ENCODE measurements around the gene MTNR1B.

The MTNR1B gene

DNA sequence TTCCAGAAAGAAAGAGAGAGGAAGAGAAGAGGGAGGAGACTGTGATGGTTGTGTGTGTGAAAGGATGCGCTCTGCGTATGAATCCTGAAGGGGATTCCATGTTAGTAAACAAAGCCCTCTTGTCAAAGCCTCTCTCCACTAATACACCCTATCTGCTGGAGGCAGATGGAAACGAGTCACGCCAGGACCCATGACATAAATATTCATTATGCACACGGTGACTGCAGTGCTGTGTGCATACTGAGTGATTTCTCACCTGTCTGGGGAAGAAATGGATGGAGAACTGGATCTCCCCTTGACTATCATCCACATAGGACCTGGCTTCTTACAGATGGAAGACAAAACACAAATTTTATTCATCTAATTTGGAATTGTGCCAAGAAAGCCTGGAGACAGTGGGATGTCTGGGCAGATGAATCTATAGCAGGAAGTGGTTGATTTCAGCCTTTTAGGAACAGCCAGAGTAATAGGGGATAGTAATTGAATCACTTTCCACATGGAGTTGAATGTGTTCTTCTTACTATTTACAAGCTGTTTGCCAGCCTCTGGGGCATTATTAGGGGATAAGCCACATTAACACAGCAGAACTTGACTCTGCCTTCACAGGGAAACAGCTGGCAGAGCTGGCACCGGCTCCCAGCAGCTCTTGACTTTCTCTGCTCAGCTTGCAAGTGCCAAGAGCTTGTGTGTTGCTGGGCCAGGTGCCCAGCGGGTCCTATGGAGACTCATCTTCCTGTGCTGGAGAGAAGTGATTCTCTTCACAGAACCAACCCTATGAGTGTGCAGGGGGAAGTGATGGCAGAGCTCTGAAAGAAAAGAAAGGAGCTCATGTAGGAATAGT, 9.0 kb downstream of the MTNR1B start:
- DNase-seq, result no peak

DNA sequence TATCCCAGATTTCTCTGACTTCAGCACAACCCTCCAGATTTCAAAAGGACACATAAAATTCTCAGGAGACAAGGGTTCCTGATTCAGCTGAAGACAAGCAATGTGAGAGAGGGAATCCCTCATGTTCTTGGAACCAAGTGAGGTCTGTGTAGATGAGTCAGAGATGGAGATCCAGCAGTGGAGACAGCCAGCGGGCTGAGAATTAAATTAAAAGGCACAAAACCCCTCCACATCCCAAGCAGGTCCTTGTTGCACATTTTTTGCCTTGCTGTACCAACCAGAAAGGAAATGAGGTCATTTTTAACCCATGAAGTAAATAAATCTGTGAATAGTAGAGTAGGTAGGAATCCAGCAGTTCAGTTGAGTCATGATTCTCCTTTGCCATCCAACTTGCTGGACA, 9.7 kb downstream of the MTNR1B start:
- DNase-seq, result no peak

DNA sequence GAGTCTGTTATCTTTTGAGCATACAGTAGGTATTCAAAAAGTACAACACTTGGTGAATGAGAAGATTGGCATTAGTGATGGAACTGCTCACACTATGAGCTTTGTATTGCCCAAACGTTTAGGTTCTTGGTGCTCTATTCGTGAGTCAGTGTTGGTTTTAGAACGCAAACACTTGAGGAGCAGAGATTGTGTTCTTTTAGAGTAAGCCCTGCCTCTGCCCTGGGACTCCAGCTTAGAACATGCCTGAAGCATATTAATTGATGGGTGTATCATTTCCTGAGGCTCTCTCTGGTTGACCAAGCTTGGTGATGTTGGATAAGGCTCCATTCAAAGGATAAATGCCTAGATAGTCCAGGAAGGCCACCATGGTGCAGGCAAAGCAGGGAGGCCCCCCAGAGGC, 10.9 kb downstream of the MTNR1B start:
- DNase-seq, result no peak

DNA sequence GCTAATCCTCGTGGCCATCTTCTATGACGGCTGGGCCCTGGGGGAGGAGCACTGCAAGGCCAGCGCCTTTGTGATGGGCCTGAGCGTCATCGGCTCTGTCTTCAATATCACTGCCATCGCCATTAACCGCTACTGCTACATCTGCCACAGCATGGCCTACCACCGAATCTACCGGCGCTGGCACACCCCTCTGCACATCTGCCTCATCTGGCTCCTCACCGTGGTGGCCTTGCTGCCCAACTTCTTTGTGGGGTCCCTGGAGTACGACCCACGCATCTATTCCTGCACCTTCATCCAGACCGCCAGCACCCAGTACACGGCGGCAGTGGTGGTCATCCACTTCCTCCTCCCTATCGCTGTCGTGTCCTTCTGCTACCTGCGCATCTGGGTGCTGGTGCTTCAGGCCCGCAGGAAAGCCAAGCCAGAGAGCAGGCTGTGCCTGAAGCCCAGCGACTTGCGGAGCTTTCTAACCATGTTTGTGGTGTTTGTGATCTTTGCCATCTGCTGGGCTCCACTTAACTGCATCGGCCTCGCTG, 12.1 kb downstream of the MTNR1B start:
- no peak for DNase-seq

DNA sequence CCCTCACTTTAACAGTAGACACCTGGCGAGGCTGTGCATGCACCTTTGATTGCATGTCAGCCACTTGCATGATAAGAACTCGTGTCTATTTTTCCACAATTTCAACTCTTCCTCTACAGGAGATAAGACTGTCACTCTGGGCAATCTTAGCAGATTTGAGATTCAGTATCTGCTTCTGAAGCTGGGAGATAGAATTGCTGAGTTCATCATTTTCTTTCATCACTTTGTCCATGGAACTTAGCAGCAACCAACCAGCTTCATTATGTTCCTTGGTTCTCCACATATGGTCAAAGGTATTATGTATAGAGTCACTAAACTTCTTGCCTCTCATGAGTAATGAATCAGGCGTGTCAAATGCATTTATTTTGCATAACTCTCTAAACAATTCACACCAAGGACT, 17.1 kb downstream of the MTNR1B start:
- no peak for DNase-seq

DNA sequence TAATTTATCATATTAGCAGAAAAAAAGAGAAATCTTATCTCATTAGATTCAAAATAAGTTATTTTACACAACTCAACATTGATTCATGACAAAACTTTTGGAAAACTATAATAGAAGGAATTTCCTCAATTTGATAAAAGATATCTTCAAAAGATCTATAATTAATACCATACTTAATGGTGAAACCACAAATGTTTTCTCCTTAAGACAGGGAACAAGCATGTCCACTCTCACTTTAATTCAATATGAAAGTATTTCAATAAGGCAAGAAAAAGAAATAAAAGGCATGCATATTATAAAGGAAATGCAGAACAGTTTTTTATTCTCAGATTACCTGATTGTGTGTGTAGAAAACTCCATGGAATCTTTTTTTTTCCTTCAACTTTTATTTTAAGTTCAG, 23.6 kb downstream of the MTNR1B start:
- DNase-seq, result no peak

DNA sequence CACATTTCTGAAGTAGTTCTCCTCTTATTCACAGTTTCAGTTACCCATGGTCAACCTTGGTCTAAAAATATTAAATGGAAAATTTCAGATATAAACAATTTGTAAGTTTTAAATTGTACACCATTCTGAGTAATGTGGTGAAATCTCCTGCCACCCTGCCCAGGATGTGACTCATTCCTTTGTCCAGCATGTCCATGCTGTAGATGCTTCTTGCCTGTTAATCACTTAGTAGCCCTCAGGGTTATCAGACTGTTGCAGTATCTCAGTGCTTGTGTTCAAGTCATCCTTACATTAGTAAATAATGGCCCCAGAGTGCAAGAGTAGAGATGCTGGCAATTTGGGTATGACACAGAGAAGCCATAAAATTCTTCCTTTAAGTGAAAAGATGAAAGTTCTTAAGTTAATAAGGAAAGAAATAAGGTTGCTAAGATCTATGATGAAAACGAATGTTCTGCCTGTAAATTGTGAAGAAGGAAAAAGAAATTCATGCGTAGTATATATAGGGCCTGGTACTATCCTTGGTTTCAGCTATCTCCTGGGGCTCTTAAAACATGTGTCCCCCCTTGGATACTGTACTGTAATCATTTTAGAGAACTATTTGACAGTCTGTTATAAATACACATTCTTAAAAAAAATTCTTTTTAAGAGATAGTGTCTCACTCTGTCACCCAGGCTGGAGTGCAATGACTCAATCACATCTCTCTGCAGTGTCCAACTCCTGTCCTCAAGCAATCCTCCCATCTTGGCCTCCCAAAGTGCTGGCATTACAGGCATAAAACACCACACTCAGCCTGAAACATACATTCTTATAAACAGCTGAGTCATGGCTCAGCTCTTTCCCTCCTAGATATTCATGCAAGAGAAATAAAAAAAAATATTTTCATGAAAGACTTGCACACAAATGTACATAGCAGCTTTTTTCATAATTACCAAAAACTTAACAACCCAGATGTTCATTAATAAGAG, 31.3 kb downstream of the MTNR1B start:
- no peak for DNase-seq

DNA sequence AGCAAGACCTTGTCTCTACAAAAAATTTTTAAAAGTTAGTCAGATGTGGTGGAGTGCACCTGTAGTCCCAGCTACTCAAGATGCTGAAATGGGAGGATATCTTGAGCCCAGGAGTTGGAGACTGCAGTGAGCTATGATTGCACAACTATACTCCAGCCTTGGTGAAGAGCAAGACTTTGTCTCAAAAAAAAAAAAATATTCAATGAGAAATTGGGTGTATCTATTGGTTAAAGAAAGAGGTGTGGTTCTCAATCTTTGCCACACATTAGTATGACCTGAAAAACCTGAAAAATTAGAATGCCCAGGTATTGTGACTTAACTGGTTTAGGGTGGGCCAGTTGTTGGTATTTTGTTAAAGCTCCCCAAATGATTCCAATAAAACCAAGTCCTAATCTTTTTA, 32.4 kb downstream of the MTNR1B start:
- no peak for DNase-seq

DNA sequence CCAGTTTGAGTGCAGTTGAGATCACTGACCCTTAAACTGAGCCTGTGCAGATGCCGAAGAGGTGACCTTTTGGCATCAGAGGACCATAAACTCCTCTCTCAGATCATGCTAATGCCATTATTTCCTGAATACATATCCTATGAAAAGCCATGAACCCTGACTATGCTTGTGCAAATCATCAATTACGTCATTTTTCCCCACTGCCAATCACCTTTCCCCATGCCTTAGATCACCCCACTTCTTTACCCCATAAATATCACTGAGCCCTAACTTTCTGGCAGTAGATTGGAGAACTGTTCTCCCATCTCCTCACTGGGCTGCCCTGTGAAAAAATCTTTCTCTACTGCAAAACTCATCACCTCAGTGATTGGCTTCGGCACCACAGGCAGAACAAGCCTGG, 32.9 kb downstream of the MTNR1B start:
- DNase-seq, result no peak

DNA sequence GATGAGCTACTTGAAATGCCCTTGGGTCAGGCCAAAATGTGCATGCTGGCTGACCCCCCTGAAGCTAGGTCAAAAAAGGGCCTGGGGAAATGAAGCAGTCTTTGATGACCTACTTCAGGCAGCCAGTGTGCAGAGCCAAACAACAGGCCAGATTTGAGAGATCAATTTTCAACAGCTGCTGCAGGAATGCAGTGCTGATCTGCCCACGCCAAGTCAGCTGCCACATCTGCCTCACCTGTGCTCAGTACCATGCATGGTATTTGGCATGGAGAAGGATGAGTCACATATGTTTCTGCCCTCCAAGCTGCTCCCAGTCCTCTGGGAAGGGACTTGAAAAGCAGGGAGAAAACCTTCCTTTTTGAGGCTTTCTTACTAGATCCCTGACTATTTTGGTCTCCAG, 35.8 kb downstream of the MTNR1B start:
- DNase-seq, result no peak

DNA sequence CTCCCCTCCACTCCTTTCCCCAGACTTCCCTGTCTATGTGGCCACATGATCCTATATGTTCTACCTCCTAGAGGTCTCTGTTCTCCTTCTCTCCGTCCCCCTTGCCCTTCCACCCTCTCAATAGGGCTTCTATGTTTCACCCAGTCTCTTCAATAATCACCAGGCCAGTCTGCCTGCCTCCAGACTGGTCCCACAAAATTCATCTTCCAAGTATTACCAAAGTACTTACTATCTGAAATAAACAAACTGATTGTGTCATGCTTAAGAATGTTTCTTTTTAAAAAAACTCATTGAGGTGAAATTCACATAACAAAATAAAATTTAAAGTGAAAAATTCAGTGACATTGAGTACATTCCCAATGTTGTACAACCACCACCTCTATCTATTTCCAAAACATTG, 44.2 kb downstream of the MTNR1B start:
- DNase-seq, result no peak

DNA sequence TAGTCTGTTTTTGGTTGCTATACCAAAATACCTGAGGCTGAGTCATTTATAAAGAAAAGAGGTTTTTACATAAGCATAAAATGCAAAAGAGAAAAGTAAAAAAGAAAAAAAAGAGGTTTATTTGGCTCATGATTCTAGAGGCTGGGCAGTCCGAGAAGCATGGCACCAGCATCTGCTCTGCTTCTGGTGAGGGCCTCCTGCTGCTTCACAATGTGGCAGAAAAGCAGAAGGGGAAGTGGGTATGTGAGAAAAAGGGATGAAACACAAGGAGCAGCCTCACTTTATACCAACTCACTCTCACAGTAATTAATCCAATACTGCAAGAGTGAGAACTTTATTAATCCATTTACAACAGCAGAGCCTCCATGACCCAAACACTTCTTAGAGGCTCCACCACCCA, 47.1 kb downstream of the MTNR1B start:
- no peak for DNase-seq

DNA sequence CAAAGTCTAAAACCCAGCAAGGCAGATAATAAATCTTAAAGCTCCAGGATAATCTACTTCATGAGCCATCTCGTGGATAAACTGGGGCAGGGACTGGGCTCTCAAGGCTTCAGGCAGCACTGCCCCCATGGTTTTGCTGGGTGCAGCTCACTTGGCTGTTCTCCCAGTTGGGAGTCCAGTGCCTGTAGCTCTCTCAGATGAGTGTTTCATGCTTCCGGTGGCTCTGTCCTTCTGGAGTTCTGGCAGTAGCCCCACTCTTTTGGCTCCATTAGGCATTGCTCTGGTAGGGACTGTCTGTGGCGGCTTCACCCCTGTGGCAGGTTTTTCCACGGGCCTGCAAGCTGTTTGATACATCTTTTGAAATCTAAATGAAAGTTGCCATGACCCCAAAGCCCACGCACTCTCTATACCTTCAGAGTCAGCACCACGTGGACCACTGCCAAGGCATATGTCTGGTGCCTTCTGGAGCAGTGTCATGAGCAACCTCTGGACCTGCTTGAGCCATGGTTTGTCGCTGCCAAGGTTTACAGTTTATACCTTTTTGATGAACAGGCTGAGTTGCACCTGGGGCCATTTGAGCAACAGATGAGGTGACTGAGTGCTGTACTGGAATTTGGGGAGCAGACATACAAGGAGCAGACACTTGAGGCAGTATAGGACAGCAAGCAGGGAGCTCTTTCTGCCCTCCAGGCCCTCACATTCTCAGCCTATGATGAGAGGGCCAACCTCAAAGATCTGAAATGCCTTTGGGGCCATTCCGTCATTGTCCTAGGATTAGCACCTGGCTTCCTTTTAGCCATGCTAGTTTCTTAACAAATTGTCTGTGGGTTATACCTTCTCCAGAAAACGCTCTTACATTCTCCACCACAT, 48.6 kb downstream of the MTNR1B start:
- no peak for DNase-seq

DNA sequence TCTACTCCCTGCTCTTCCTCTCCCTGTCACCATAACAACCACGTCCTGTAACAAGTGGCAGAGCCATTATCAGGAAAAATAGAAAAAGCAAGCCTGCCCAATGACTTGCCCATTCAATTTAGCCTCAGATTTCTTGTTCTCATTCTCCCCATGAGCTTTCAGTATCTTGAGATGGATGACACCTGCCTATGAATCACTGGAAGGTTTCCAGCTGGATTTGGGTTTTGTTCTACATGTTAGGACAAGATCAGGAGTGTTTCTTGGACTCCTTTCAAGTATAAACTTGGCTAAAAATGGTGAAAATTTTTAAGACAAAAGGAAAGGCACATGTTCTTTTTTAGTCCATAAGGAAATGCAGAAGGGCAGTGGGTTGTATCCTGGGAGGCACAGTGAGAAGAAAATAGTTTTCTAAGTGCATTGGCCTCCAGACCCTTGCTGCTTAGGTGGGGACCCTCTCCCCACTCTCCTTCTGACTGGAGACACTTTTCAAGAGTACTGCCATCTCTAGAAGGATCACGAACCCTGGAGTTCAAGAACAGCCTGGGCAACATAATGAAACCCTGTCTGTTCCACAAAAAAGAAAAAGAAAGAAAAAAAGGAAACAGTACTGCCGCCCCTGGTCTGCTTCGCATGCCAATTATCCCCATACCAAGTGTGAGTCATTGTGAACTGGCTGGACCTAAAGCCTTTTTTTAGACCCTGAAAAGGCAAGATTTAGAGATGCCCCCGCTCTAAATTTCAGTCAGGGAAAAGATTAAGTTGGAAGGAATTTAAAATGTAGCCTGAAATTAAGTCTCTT, 51.0 kb downstream of the MTNR1B start:
- DNase-seq, result no peak

DNA sequence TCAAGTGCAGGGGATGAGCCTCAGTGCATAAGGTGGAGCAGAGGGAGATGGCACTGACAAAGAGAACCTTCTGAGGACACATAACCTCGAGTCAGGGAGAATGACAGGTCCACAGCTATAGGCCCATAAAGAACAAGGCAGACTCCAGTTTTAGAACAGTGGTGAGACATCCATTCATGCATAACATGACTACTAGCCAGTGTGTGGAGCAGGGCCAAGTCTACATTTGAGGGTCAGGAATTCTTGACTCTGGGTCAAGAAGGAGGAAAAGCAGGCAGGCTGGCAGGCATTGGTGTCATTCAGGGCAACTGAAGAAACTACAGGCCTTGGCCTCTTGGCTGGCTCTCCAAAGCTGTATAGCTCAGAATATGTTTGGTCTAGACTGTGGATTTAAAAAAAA, 54.9 kb downstream of the MTNR1B start:
- no peak for DNase-seq

DNA sequence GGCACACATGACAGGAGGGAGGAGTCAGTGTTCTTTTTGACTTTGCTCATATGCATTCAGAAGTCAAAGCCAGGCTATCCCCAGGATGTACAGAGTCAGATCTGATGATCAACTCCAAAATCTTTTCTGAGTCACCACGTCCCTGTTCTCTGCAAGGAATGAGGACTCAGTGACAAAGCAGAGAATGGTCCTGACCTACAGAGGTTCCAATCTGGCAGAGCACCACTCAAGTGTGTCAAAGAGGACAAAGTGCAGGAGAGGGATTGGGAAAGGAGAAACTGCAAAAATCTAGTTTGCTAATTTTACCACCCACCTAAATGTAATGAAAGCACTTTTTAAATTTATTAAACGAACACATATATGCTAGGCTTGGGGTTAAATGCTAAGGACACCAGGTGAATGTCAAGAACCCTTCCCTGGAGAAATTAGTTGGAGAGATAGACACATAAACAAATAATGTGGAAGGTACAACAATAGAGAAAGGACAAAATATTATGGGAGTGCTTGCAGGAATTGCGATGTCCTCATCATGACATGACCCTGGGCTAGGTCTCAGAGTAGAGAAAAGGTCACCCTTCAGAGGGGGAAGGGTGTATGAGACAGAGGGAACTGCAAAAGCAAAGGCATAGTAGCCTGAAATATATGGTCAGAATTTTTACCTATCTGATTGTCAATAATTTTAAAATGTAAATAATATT, 56.3 kb downstream of the MTNR1B start:
- no peak for DNase-seq

DNA sequence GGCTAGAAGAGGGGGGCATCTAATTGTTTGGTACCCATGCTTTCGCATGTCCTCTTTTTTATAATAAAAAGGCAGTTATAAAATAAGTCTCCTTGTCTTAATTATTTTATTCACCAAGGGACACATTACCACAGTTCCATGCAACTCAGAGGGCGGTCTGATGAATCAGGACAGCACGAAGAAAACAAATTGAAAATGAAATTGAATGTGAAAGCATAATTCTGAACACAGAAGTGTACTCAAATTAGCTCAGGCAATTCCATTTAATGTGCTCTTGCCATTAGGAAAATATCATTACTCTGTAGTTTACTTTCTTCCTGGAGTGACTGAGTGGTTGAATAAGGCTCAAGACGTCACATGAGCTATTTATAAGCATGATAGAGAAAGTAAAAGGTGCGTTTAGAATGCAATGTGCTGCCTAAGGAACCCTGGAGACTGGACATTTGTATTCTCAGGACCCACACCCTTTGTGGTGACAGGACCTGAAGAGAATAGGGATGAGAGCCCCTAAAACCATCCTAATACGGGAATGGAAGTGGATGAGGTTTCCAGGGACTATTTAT, 59.6 kb downstream of the MTNR1B start:
- DNase-seq, result no peak

DNA sequence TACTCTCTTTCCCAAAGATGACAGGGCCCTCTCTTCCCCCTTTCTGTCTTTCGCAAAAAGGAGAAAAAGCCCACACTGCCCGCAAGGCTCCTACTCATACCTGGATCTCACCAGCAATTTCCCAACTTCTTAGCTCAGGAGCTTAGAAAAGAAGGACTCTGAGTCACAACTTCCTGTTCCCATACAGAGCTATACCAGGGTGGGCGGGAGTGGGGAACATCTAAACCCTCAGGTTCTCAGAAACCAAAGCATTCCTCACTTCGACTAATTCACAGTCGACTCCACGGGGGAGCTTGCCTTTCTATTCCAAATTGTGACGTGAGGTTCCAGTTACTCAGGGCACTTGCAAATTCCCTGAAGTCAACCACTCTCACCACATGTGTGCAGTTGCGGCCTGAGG, 61.9 kb downstream of the MTNR1B start:
- DNase-seq, result no peak
